Sigmoid colon (tissue), 4 donors: ENCODE measurements around the gene CTXND1.

Source experiments
- CTCF ChIP-seq, 4 experiments: fragments of 450-650 bp in 3 of 4; fragments of 200-600 bp in 1 of 4; IDR thresholded peaks; one replicate each; pipeline ENCODE4 v1.5.1; 2016 to 2019; ENCODE audit warnings: antibody characterized with exemption in 4 of 4, mild to moderate bottlenecking in 3 of 4, moderate library complexity in 2 of 4
- EP300 ChIP-seq, 4 donors: sonication (generic); formaldehyde crosslinking; IDR thresholded peaks; one replicate each; pipeline ENCODE4 v1.6.1; 2017; ENCODE audit warnings: antibody characterized with exemption in 4 of 4
- POLR2A ChIP-seq, 2 donors: fragments of 450-650 bp; IDR thresholded peaks; one replicate each; pipeline ENCODE4 v1.6.1; 2016; ENCODE audit warnings: antibody characterized with exemption in 2 of 2, mild to moderate bottlenecking in 2 of 2, moderate library complexity in 2 of 2
- POLR2AphosphoS5 ChIP-seq, 4 donors: sonication (generic); formaldehyde crosslinking; IDR thresholded peaks; one replicate each; pipeline ENCODE4 v1.6.1; 2017; ENCODE audit warnings: antibody characterized with exemption in 4 of 4

GRCh38 chr15:80283531-80283930 lies 31.5 kb upstream of the CTXND1 start:
- TF ChIP-seq POLR2A (IDR thresholded peaks at IDR 0.05) = no peak
- TF ChIP-seq POLR2AphosphoS5 (IDR thresholded peaks at IDR 0.05) = no peak
- TF ChIP-seq EP300 (IDR thresholded peaks at IDR 0.05) = no peak
- no peak for TF ChIP-seq CTCF (IDR thresholded peaks at IDR 0.05)
